MM.1S (cell line): Measurements from ENCODE around the gene BCAS3.

Experiments
- DNase-seq: peaks from one replicate; pipeline ENCODE4 v3.0.0-alpha.2; 2015
- H2AFZ ChIP-seq: fragments of 300-600 bp; sonication (generic); 2 replicates; pipeline ENCODE4 v1.6.0; 2016; ENCODE audit warnings: antibody characterized with exemption, low read length
- H3F3A ChIP-seq: fragments of 300-600 bp; sonication (generic); 2 replicates; pipeline ENCODE4 v1.6.1; 2016; ENCODE audit warnings: mild to moderate bottlenecking, antibody characterized with exemption, low read length, moderate library complexity, mixed read lengths; ENCODE audit not compliant: insufficient read depth
- H3K27ac ChIP-seq: fragments of 300-600 bp; sonication (generic); 2 replicates; pipeline ENCODE4 v1.5.1; 2016; ENCODE audit warnings: mild to moderate bottlenecking, low read length
- H3K27me3 ChIP-seq: fragments of 300-600 bp; sonication (generic); replicated peaks from 2 replicates; pipeline ENCODE4 v1.6.0; 2016; ENCODE audit warnings: low read length; ENCODE audit not compliant: insufficient read depth
- H3K36me3 ChIP-seq: fragments of 300-600 bp; sonication (generic); replicated peaks from 2 replicates; pipeline ENCODE4 v1.6.1; 2016; ENCODE audit warnings: mild to moderate bottlenecking, low read length, mixed read lengths; ENCODE audit not compliant: insufficient read depth
- H3K4me1 ChIP-seq: fragments of 300-600 bp; sonication (generic); 2 replicates; pipeline ENCODE4 v1.6.1; 2016; ENCODE audit warnings: low read length, mixed read lengths
- H3K4me2 ChIP-seq: fragments of 300-600 bp; sonication (generic); 2 replicates; pipeline ENCODE4 v1.6.0; 2016; ENCODE audit warnings: low read depth, low read length
- H3K4me3 ChIP-seq: fragments of 300-600 bp; sonication (generic); 2 replicates; pipeline ENCODE4 v1.5.1; 2016; ENCODE audit warnings: low read length, mixed read lengths
- H3K79me2 ChIP-seq: fragments of 300-600 bp; sonication (generic); 2 replicates; pipeline ENCODE4 v1.6.1; 2016; ENCODE audit warnings: mixed run types, low read length, mixed read lengths
- H3K9ac ChIP-seq: fragments of 300-600 bp; sonication (generic); 2 replicates; pipeline ENCODE4 v1.6.1; 2016; ENCODE audit warnings: low read length, mixed read lengths
- H3K9me2 ChIP-seq: fragments of 300-600 bp; sonication (generic); replicated peaks from 2 replicates; pipeline ENCODE4 v1.6.1; 2016; ENCODE audit warnings: mild to moderate bottlenecking, low read length, mixed read lengths; ENCODE audit not compliant: insufficient read depth
- H3K9me3 ChIP-seq: fragments of 300-600 bp; sonication (generic); replicated peaks from 2 replicates; pipeline ENCODE4 v1.6.1; 2016; ENCODE audit warnings: mild to moderate bottlenecking, low read length, mixed read lengths; ENCODE audit not compliant: insufficient read depth
- H4K20me1 ChIP-seq: fragments of 300-600 bp; sonication (generic); 2 replicates; pipeline ENCODE4 v1.6.1; 2016; ENCODE audit warnings: mild to moderate bottlenecking, low read length, moderate library complexity, mixed read lengths; ENCODE audit not compliant: insufficient read depth
- CTCF ChIP-seq: fragments of 300-600 bp; sonication (generic); IDR thresholded peaks from 2 replicates; pipeline ENCODE4 v1.5.1; 2016; ENCODE audit warnings: antibody characterized with exemption, low read length, mixed read lengths
- EZH2 ChIP-seq: fragments of 300-600 bp; sonication (generic); optimal IDR thresholded peaks from 2 replicates; pipeline ENCODE3; 2017; ENCODE audit warnings: low read depth, mild to moderate bottlenecking, antibody characterized with exemption, low read length, mixed read lengths
- EZH2phosphoT487 ChIP-seq: fragments of 300-600 bp; sonication (generic); IDR thresholded peaks from 2 replicates; pipeline ENCODE4 v1.6.1; 2018; ENCODE audit warnings: antibody characterized with exemption, low read length

Gene BCAS3

DNA sequence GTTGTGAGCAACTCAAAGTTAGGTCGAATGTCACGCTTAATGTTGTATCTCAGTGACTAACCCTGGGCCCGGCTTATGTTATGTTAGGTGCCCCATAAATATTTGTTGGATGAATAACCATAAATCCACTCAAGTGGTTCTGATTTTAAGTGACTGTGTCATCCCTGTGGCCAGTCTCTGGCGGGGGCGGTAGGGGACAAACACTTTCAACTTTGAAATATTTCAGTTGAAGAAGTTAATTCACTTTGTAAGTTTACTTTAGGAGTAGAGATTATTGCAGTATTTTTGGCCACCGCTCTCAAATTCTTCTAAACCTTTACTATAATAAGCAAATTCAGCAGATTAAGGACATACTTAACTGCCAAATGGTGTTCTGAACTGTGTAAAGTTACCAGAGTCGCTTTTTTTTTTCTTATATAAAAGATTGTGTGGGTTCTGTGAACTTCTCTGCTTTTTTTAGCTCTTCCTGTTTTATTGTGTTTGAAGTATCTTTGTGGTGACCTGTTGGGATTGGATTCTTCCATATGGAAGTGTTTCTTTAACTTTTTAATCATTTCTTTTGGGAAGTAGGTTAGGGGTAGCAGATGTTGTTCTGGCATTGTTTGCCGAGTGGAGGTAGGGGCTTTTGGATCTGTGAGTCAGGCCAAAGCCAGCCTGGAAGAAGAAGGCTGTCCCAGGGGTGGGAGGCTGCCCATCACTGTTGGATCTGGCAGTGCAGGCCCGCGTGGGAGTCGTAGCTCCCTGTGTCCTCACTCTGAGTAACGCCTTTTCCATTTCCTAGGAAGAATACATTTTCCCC is 660.5 kb downstream of the BCAS3 start:
- H3K4me1 ChIP-seq: no peaks in the 10 kb centered on the region
- TF ChIP-seq EZH2phosphoT487 (no peak), CTCF (no peak), EZH2 (no peak)
- DNase-seq: no peak
- H2AFZ ChIP-seq: no peak overlapping the region
- no peaks in the 10 kb centered on the region for H3K79me2 ChIP-seq
- no peak overlapping the region for H3K4me3 ChIP-seq
- H3K9me2 ChIP-seq: no peaks in the 10 kb centered on the region
- no peaks in the 10 kb centered on the region for H4K20me1 ChIP-seq
- no peaks in the 10 kb centered on the region for H3K9me3 ChIP-seq
- H3K27me3 ChIP-seq: no peaks in the 10 kb centered on the region
- H3F3A ChIP-seq: no peaks in the 10 kb centered on the region
- no peak overlapping the region for H3K27ac ChIP-seq
- no peak overlapping the region for H3K9ac ChIP-seq
- H3K36me3 ChIP-seq: no peaks in the 10 kb centered on the region
- H3K4me2 ChIP-seq: no peak overlapping the region

GRCh38 chr17:61338874-61339478 is 661.3 kb downstream of the BCAS3 start:
- no peak for DNase-seq
- Histone ChIP-seq H4K20me1 (no peaks in the 10 kb centered on the region), H3K9me3 (no peaks in the 10 kb centered on the region), H3K4me2 (no peak overlapping the region), H3K27me3 (no peaks in the 10 kb centered on the region), H3K9ac (no peak overlapping the region), H3F3A (no peaks in the 10 kb centered on the region), H3K36me3 (no peaks in the 10 kb centered on the region), H2AFZ (no peak overlapping the region), H3K9me2 (no peaks in the 10 kb centered on the region), H3K4me3 (no peak overlapping the region), H3K27ac (no peak overlapping the region), H3K79me2 (no peaks in the 10 kb centered on the region), H3K4me1 (no peaks in the 10 kb centered on the region)
- TF ChIP-seq EZH2 (no peak), EZH2phosphoT487 (no peak), CTCF (no peak)

- Histone ChIP-seq H3K79me2 (no peaks in the 10 kb centered on the region), H3K36me3 (no peaks in the 10 kb centered on the region), H4K20me1 (no peaks in the 10 kb centered on the region), H3K27me3 (no peaks in the 10 kb centered on the region), H3K9ac (no peak overlapping the region), H3K4me1 (no peaks in the 10 kb centered on the region), H3K9me3 (no peaks in the 10 kb centered on the region), H3K9me2 (no peaks in the 10 kb centered on the region), H3K4me3 (no peak overlapping the region), H3K27ac (no peak overlapping the region), H2AFZ (no peak overlapping the region), H3F3A (no peaks in the 10 kb centered on the region), H3K4me2 (no peak overlapping the region)
- no peak for DNase-seq
- TF ChIP-seq CTCF (no peak), EZH2 (no peak), EZH2phosphoT487 (no peak)
Observed at GRCh38 chr17:61340431-61341209, 663.0 kb downstream of the BCAS3 start.
